OCI-LY7 (cell line): Measurements from ENCODE around the gene DTD2.

Experiments
- CTCF ChIP-seq: fragments of 200-600 bp; sonication (generic); conservative IDR thresholded peaks from 2 replicates; pipeline ENCODE4 v1.5.1; 2014; ENCODE audit warnings: mild to moderate bottlenecking, antibody characterized with exemption, low read length, moderate library complexity, mixed read lengths
- EZH2phosphoT487 ChIP-seq: fragments of 200-600 bp; sonication (generic); IDR thresholded peaks from 2 replicates; pipeline ENCODE4 v1.6.1; 2018; ENCODE audit warnings: low read depth, borderline replicate concordance, mild to moderate bottlenecking, mixed run types, antibody characterized with exemption, low read length, moderate library complexity, mixed read lengths

DNA sequence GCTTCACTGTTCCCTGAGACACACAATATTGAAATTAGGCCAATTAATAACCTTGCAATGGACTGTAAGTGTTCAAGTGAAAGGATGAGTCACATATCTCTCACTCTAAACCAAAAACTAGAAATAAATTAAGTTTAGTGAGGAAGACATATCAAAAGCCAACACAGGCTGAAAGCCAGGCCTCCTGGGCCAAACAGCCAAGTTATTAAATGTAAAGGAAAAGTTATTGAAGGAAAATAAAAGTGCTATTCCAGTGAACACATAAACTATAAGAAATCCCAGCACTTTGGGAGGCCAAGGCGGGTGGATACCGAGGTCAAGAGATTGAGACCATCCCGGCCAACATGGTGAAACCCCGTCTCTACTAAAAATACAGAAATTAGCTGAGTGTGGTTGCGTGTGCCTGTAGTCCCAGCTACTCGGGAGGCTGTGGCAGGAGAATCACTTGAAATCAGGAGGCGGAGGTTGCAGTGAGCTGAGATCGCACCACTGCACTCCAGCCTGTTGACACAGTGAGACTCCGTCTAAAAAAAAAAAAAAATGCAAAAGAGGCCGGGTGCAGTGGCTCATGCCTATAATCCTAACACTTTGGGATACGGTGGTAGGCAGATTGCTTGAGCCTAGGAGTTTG lies 26.6 kb downstream of the DTD2 start:
- TF ChIP-seq CTCF (no peak), EZH2phosphoT487 (no peak)
